SK-N-SH (cell line): ENCODE results near the gene DTNA. TPM values are rescaled to one million over a fixed set of nuclear protein-coding genes. Genes with fewer than 3 reads are reported as not detected.

Experiments used
- CTCF ChIA-PET: fragments of 300-600, 350-600 bp; formaldehyde crosslinking; extraction: SDS; loops from one replicate; lab custom pipeline; 2021; lab: Yijun Ruan, JAX
- POLR2A ChIA-PET: fragments of 350-600 bp; sonication (Branson Sonifier 250); formaldehyde crosslinking; extraction: SDS; loops from one replicate; lab custom pipeline; 2020; ENCODE audit warnings: antibody characterized with exemption, inconsistent platforms; lab: Yijun Ruan, JAX
- DNase-seq: peaks from one replicate; pipeline ENCODE4 v3.0.0; 2012
- H2AFZ ChIP-seq: fragments of 200-600 bp; sonication (generic); 2 replicates; pipeline ENCODE4 v1.8.1; 2016; ENCODE audit warnings: antibody characterized with exemption, mild to moderate bottlenecking, low read depth
- H3F3A ChIP-seq: fragments of 200-600 bp; sonication (generic); replicated peaks from 2 replicates; pipeline ENCODE3; 2016; ENCODE audit warnings: antibody characterized with exemption, mild to moderate bottlenecking; ENCODE audit not compliant: insufficient read depth
- H3K27ac ChIP-seq, 2 experiments: fragments of 200-500 bp in 1 of 2; fragments of 200-600 bp in 1 of 2; sonication (Bioruptor generic) in 1 of 2; sonication (generic), shearing (Covaris generic) in 1 of 2; 2 replicates each; pipeline versions ENCODE4 v1.5.1 to v1.6.1; 2014 to 2016; ENCODE audit warnings: low read depth in 2 of 2, inconsistent platforms in 1 of 2, low read length in 1 of 2, mild to moderate bottlenecking in 1 of 2, mixed read lengths in 1 of 2
- H3K27me3 ChIP-seq: fragments of 200-600 bp; sonication (generic), shearing (Covaris generic); 2 replicates; pipeline ENCODE4 v1.6.1; 2016; ENCODE audit warnings: mixed run types; ENCODE audit not compliant: insufficient read depth
- H3K36me3 ChIP-seq, 2 experiments: fragments of 200-500 bp in 1 of 2; fragments of 200-600 bp in 1 of 2; sonication (Bioruptor generic) in 1 of 2; sonication (generic) in 1 of 2; replicated peaks in 1 of 2; 2 replicates each; pipeline versions ENCODE3 to v1.5.1; 2014 to 2016; ENCODE audit warnings: low read length in 1 of 2, mild to moderate bottlenecking in 1 of 2; ENCODE audit not compliant: insufficient read depth in 2 of 2, control insufficient read depth in 1 of 2
- H3K4me1 ChIP-seq, 2 experiments: fragments of 200-500 bp in 1 of 2; fragments of 200-600 bp in 1 of 2; sonication (Bioruptor generic) in 1 of 2; sonication (generic), shearing (Covaris generic) in 1 of 2; 2 replicates each; pipeline versions ENCODE4 v1.5.1 to v1.6.1; 2014 to 2016; ENCODE audit warnings: low read depth in 1 of 2, low read length in 1 of 2, mixed run types in 1 of 2; ENCODE audit not compliant: insufficient read depth in 2 of 2, control insufficient read depth in 1 of 2
- H3K4me2 ChIP-seq: fragments of 200-600 bp; sonication (generic), shearing (Covaris generic); 2 replicates; pipeline ENCODE4 v1.6.1; 2017; ENCODE audit warnings: mixed run types
- H3K4me3 ChIP-seq, 2 experiments: fragments of 200-500 bp in 1 of 2; fragments of 200-600 bp in 1 of 2; sonication (Bioruptor generic) in 1 of 2; sonication (generic), shearing (Covaris generic) in 1 of 2; 2 replicates each; pipeline versions ENCODE4 v1.5.1 to v1.8.1; 2014 to 2016; ENCODE audit warnings: low read depth in 2 of 2, inconsistent platforms in 1 of 2, low read length in 1 of 2, mild to moderate bottlenecking in 1 of 2, mixed read lengths in 1 of 2, moderate library complexity in 1 of 2
- H3K79me2 ChIP-seq: fragments of 200-600 bp; sonication (generic); 2 replicates; pipeline ENCODE4 v1.8.1; 2017; ENCODE audit warnings: mild to moderate bottlenecking; ENCODE audit not compliant: insufficient read depth
- H3K9ac ChIP-seq: fragments of 200-600 bp; sonication (generic); 2 replicates; pipeline ENCODE4 v1.6.1; 2017; ENCODE audit warnings: mixed run types
- H3K9me2 ChIP-seq: fragments of 200-600 bp; sonication (generic); 2 replicates; pipeline ENCODE4 v1.6.1; 2017; ENCODE audit warnings: mixed run types
- H3K9me3 ChIP-seq: fragments of 200-600 bp; sonication (generic); 2 replicates; pipeline ENCODE4 v1.6.1; 2017; ENCODE audit warnings: mixed run types, mild to moderate bottlenecking, moderate library complexity
- H4K20me1 ChIP-seq: fragments of 200-600 bp; sonication (generic); 2 replicates; pipeline ENCODE4 v1.6.1; 2017; ENCODE audit warnings: mild to moderate bottlenecking, mixed run types; ENCODE audit not compliant: insufficient read depth
- CTCF ChIP-seq: fragments of 200-600 bp; sonication (generic); IDR thresholded peaks from 2 replicates; pipeline ENCODE4 v1.6.1; 2017; ENCODE audit warnings: antibody characterized with exemption, mild to moderate bottlenecking, moderate library complexity
- EP300 ChIP-seq, 2 experiments: IDR thresholded peaks; 2 replicates each; pipeline versions ENCODE4 v1.4.0 to v1.6.1; 2012; ENCODE audit warnings: borderline replicate concordance in 1 of 2, low read depth in 1 of 2, low read length in 1 of 2
- EZH2phosphoT487 ChIP-seq: fragments of 200-600 bp; sonication (generic); IDR thresholded peaks from 2 replicates; pipeline ENCODE4 v1.6.1; 2017; ENCODE audit warnings: low read depth, mixed run types, mild to moderate bottlenecking, antibody characterized with exemption, moderate library complexity, borderline replicate concordance
- FOXM1 ChIP-seq: IDR thresholded peaks from 2 replicates; pipeline ENCODE4 v1.4.0; 2012; ENCODE audit warnings: low read depth, mild to moderate bottlenecking
- IRF3 ChIP-seq: fragments of 150-350 bp; IDR thresholded peaks from 2 replicates; pipeline ENCODE4 v1.6.1; 2016; ENCODE audit warnings: mild to moderate bottlenecking, low read depth, low read length
- JUND ChIP-seq: IDR thresholded peaks from 2 replicates; pipeline ENCODE4 v1.4.0; 2012
- MAX ChIP-seq: IDR thresholded peaks from 2 replicates; pipeline ENCODE4 v1.4.0; 2012; ENCODE audit warnings: low read depth
- MEF2A ChIP-seq: IDR thresholded peaks from 2 replicates; pipeline ENCODE4 v1.4.0; 2012; ENCODE audit warnings: low read depth, borderline replicate concordance
- MXI1 ChIP-seq: IDR thresholded peaks from 2 replicates; pipeline ENCODE4 v1.6.1; 2012; ENCODE audit warnings: mild to moderate bottlenecking, low read depth, low read length, improper control_type of control experiment
- NFIC ChIP-seq: IDR thresholded peaks from 2 replicates; pipeline ENCODE4 v1.4.0; 2012; ENCODE audit warnings: borderline replicate concordance
- NRF1 ChIP-seq: IDR thresholded peaks from 2 replicates; pipeline ENCODE4 v1.6.1; 2012; ENCODE audit warnings: low read depth, mild to moderate bottlenecking, low read length
- PBX3 ChIP-seq: IDR thresholded peaks from 2 replicates; pipeline ENCODE4; 2012
- RCOR1 ChIP-seq: fragments of 150-350 bp; IDR thresholded peaks from 2 replicates; pipeline ENCODE4 v1.6.1; 2017; ENCODE audit warnings: antibody characterized with exemption, low read length
- REST ChIP-seq: IDR thresholded peaks from 2 replicates; pipeline ENCODE4 v1.6.1; 2012; ENCODE audit warnings: mild to moderate bottlenecking, low read depth, low read length, moderate library complexity
- SMC3 ChIP-seq: IDR thresholded peaks from 2 replicates; pipeline ENCODE4 v1.6.1; 2012; ENCODE audit warnings: low read depth, low read length, improper control_type of control experiment
- TEAD4 ChIP-seq: IDR thresholded peaks from 2 replicates; pipeline ENCODE4 v1.4.0; 2012; ENCODE audit warnings: mild to moderate bottlenecking, borderline replicate concordance; ENCODE audit not compliant: insufficient read depth
- USF1 ChIP-seq: IDR thresholded peaks from 2 replicates; pipeline ENCODE4 v1.4.0; 2012; ENCODE audit warnings: low read depth, borderline replicate concordance
- ZBTB33 ChIP-seq: IDR thresholded peaks from 2 replicates; pipeline ENCODE4 v1.4.0; 2012; ENCODE audit warnings: low read depth, borderline replicate concordance
- WGBS: methylation state at CpG from one replicate; pipeline ENCODE4 v1.1.6; 2017; ENCODE audit warnings: low lambda C conversion rate; 5-methylcytosine and 5-hydroxymethylcytosine counted together
- polyA plus RNA-seq, 3 experiments: library from polyadenylated mRNA; depleted of rRNA; stranded (reverse); fragments of >200 nt; gene quantifications; 2 replicates each; pipeline ENCODE4 v1.2.3, GENCODE V29; 2012

The DTNA gene
- polyA plus RNA-seq, 1 of the 3 experiments (the other 2 are of a cell fraction): 7.9 TPM

GRCh38 chr18:34928754-34929335, 218.7 kb downstream of the DTNA start:
- no peak for DNase-seq
- Histone ChIP-seq H3K4me2 (no peak overlapping the region), H3K9me2 (no peaks in the 10 kb centered on the region), H3K27ac (no peak overlapping the region), H3K27me3 (no peaks in the 10 kb centered on the region), H3K36me3 (no peaks in the 10 kb centered on the region), H3F3A (no peaks in the 10 kb centered on the region), H3K4me3 (no peak overlapping the region), H2AFZ (no peak overlapping the region), H3K4me1 (0 out of 4 replicates have a peak, but pooled peaks cover 0 to 4% of the 10 kb centered on the region in 2 experiments), H3K9me3 (no peaks in the 10 kb centered on the region), H4K20me1 (no peaks in the 10 kb centered on the region), H3K9ac (no peak overlapping the region), H3K79me2 (no peaks in the 10 kb centered on the region)
- CTCF ChIA-PET: interaction anchor here (0.7 to 1.7 kb wide), 2 partner anchors 56 to 62 kb away, joined by 3 to 4 read pairs; no protein-coding TSS in a partner anchor
- TF ChIP-seq REST: no peak
- no peak for TF ChIP-seq RCOR1
- TF ChIP-seq NRF1: no peak
- TF ChIP-seq USF1: no peak
- no peak for TF ChIP-seq MEF2A
- TF ChIP-seq MAX: no peak
- TF ChIP-seq PBX3: no peak
- no peak for TF ChIP-seq FOXM1
- no peak for TF ChIP-seq ZBTB33
- TF ChIP-seq MXI1: no peak
- no peak for TF ChIP-seq EZH2phosphoT487
- TF ChIP-seq CTCF: no peak
- no peak for TF ChIP-seq EP300 (IDR thresholded peaks at IDR 0.05; ENCODE audit: borderline replicate concordance in 1 of 2, low read depth in 1 of 2, low read length in 1 of 2)
- TF ChIP-seq SMC3: no peak
- no peak for TF ChIP-seq IRF3
- TF ChIP-seq JUND: no peak
- no peak for TF ChIP-seq TEAD4
- TF ChIP-seq NFIC: no peak
- 65% methylated on average over 1 of the region's 1 CpG for WGBS
- POLR2A ChIA-PET: no interaction called here
